Osteoblast (primary cell): ENCODE results near the gene AGAP6. TPM values are rescaled to one million over a fixed set of nuclear protein-coding genes. Genes with fewer than 3 reads are reported as not detected.
"Not testable (repeated sequence)": the region's sequence is repeated elsewhere in the genome, so short reads cannot be mapped to it uniquely, and the experiment has no call there.

Experiments used
- DNase-seq: peaks from one replicate; pipeline ENCODE4 v3.0.0; 2011; ENCODE audit warnings: low spot score, mixed read lengths; ENCODE audit not compliant: insufficient read length; ENCODE audit errors: missing footprints
- H2AFZ ChIP-seq: 2 replicates; pipeline ENCODE4 v1.6.0; 2011; ENCODE audit warnings: mild to moderate bottlenecking, low read length
- H3K27ac ChIP-seq: 2 replicates; pipeline ENCODE4 v1.5.1; 2011; ENCODE audit warnings: mild to moderate bottlenecking, low read depth, low read length, moderate library complexity
- H3K27me3 ChIP-seq: 2 replicates; pipeline ENCODE4 v1.6.0; 2012; ENCODE audit warnings: mild to moderate bottlenecking, control low read depth, inconsistent platforms, low read length, moderate library complexity; ENCODE audit not compliant: insufficient read depth
- H3K36me3 ChIP-seq: 2 replicates; pipeline ENCODE4 v1.5.1; 2011; ENCODE audit warnings: mild to moderate bottlenecking, low read length, control low read depth, moderate library complexity; ENCODE audit not compliant: insufficient read depth
- H3K4me1 ChIP-seq: 2 replicates; pipeline ENCODE4 v1.5.1; 2011; ENCODE audit warnings: mild to moderate bottlenecking, low read length, control low read depth, moderate library complexity; ENCODE audit not compliant: insufficient read depth
- H3K4me2 ChIP-seq: 2 replicates; pipeline ENCODE4 v1.6.0; 2011; ENCODE audit warnings: mild to moderate bottlenecking, low read length; ENCODE audit not compliant: insufficient read depth
- H3K4me3 ChIP-seq: fragments of 200-600 bp; sonication (generic); 3 replicates; pipeline ENCODE4 v1.5.1; 2012; ENCODE audit warnings: mild to moderate bottlenecking, low read length, inconsistent platforms; ENCODE audit not compliant: insufficient read depth
- H3K79me2 ChIP-seq: 2 replicates; pipeline ENCODE4 v1.6.0; 2012; ENCODE audit warnings: mild to moderate bottlenecking, low read length, control low read depth, inconsistent platforms; ENCODE audit not compliant: insufficient read depth
- H3K9me3 ChIP-seq: 2 replicates; pipeline ENCODE4 v1.5.1; 2011; ENCODE audit warnings: low read depth, low read length, control low read depth
- H4K20me1 ChIP-seq: 2 replicates; pipeline ENCODE4 v1.6.0; 2012; ENCODE audit warnings: mild to moderate bottlenecking, low read length, control low read depth; ENCODE audit not compliant: insufficient read depth
- CTCF ChIP-seq: IDR thresholded peaks from 2 replicates; pipeline ENCODE4 v1.5.1; 2011; ENCODE audit warnings: mild to moderate bottlenecking, low read depth, low read length, moderate library complexity; ENCODE audit errors: extremely low read depth
- total RNA-seq: library from RNA; depleted of rRNA; stranded (reverse); fragments of >200 nt; gene quantifications from 2 replicates; pipeline ENCODE4 v1.2.3, GENCODE V29; 2012

AGAP6 gene
- total RNA-seq, 1 donor = 4.3 TPM

- not testable (repeated sequence) for H3K4me3 ChIP-seq, H3K4me1 ChIP-seq, H3K4me2 ChIP-seq, H3K27me3 ChIP-seq, H3K79me2 ChIP-seq, DNase-seq, H3K9me3 ChIP-seq, H3K36me3 ChIP-seq, H3K27ac ChIP-seq, H4K20me1 ChIP-seq, H2AFZ ChIP-seq
Observed at GRCh38 chr10:50015596-50016220, 27.5 kb downstream of the AGAP6 start.

- not testable (repeated sequence) for H3K79me2 ChIP-seq, H3K27me3 ChIP-seq, H3K36me3 ChIP-seq, H2AFZ ChIP-seq, H3K27ac ChIP-seq, H3K4me1 ChIP-seq, H3K9me3 ChIP-seq, H3K4me2 ChIP-seq, H3K4me3 ChIP-seq, H4K20me1 ChIP-seq, DNase-seq
Observed at GRCh38 chr10:50016926-50017325, 28.7 kb downstream of the AGAP6 start.

- not testable (repeated sequence) for DNase-seq
Observed at GRCh38 chr10:50017646-50018045, 29.4 kb downstream of the AGAP6 start.

DNA sequence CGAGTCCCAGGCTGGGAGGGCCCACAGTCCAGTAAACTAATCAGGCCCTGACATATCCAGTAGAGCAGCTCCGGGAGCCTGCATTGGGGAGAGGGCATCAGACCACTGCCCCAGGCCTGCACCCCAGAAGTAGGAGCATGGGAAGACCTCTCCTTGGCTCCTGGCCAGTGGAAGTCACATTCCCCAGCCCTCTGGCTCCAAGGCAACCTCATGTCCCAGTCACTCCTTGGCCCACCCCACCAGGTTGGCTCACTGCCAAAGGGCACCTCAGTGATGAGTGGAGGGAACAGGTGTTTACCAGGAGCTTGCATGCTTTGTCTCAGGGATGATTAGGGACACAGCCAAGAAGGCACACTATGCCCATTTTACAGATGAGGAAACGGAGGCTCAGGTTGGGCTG lies 31.1 kb downstream of the AGAP6 start:
- H3K36me3 ChIP-seq, H3K9me3 ChIP-seq, H3K4me1 ChIP-seq, H4K20me1 ChIP-seq, H3K4me2 ChIP-seq, H2AFZ ChIP-seq, H3K27me3 ChIP-seq, DNase-seq, H3K79me2 ChIP-seq, H3K4me3 ChIP-seq, H3K27ac ChIP-seq: not testable (repeated sequence)

More at GRCh38 chr10:50017646-50018045, 29.4 kb downstream of the AGAP6 start:
- H3K27me3 ChIP-seq, H3K4me2 ChIP-seq, H3K4me3 ChIP-seq, H3K27ac ChIP-seq, H3K4me1 ChIP-seq, H3K9me3 ChIP-seq, H4K20me1 ChIP-seq, H3K79me2 ChIP-seq, H2AFZ ChIP-seq, H3K36me3 ChIP-seq: not testable (repeated sequence)

DNA sequence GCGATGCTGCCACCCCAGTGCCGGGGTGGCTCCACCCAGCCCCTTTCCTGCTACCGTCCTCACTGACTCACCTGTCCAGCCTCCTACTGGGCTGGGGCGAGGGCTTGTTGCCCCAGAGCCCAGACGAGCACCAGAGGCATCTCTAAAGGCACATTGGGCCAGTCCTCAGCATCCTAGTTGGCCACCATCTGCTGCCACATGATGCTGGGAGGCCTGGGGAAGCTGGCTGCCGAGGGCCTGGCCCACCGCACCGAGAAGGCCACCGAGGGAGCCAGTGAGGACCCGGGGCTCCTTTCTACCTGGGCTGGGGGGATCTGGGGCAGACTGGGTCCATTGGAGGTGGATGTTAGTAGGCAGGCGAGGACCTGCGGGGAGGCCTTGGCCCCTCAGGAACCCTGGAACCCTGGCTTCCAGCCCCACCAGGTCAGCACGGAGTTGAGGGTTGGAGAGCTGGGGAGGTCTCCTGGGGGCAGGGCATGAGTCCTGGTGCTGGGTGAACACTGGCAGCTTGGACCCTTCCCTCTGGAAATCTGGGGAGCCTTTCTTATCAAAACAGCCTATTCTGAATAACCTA lies 32.3 kb downstream of the AGAP6 start:
- H3K27me3 ChIP-seq, H3K27ac ChIP-seq, H4K20me1 ChIP-seq, DNase-seq, H3K79me2 ChIP-seq, H3K36me3 ChIP-seq, H3K9me3 ChIP-seq, H3K4me2 ChIP-seq, H3K4me3 ChIP-seq, H3K4me1 ChIP-seq, H2AFZ ChIP-seq: not testable (repeated sequence)

DNA sequence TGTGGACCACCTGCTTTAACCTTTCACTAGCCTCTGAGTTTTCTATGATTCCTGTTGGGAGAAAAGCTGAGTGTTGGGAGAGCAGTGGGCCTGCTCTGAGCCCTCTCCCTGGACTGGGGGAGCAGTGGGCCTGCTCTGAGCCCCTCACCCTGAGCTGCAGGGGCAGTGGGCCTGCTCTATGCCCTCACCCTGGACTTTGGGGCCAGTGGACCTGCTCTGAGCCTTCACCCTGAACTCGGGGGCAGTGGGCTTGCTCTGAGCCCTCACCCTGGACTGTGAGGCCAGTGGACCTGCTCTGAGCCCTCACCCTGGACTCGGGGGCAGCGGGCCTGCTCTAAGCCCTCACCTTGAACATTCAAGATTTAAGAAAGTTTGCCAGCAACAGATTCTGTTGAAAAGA lies 33.4 kb downstream of the AGAP6 start:
- Histone ChIP-seq H3K9me3 (no peaks in the 10 kb centered on the region), H3K27ac (no peak overlapping the region), H3K79me2 (no peaks in the 10 kb centered on the region), H2AFZ (no peak overlapping the region), H3K4me1 (peaks cover 3% of the 10 kb centered on the region), H3K27me3 (peaks cover 15% of the 10 kb centered on the region), H3K4me3 (no peak overlapping the region), H4K20me1 (no peaks in the 10 kb centered on the region), H3K36me3 (no peaks in the 10 kb centered on the region), H3K4me2 (no peak overlapping the region)
- no peak for TF ChIP-seq CTCF
- no peak for DNase-seq

GRCh38 chr10:50024716-50025383 lies 36.6 kb downstream of the AGAP6 start:
- H3K4me1 ChIP-seq, H3K4me3 ChIP-seq, H2AFZ ChIP-seq, H4K20me1 ChIP-seq, H3K9me3 ChIP-seq, H3K79me2 ChIP-seq, H3K4me2 ChIP-seq, H3K27ac ChIP-seq, DNase-seq, H3K36me3 ChIP-seq: not testable (repeated sequence)
- H3K27me3 ChIP-seq = peaks cover 15% of the 10 kb centered on the region
